HG02642 (cell line): ENCODE results near the gene OR11L1.

Source experiments
- ATAC-seq: cut with Tn5 transposase; IDR thresholded peaks from one replicate; pipeline ENCODE4 v1.9.1; 2021; ENCODE audit warnings: mild to moderate bottlenecking; ENCODE audit not compliant: unreplicated experiment, poor library complexity

OR11L1 gene

GRCh38 chr1:247822060-247822459 lies 19.6 kb downstream of the OR11L1 start:
- ATAC-seq: no peak

- ATAC-seq: no peak
Measured at GRCh38 chr1:247812637-247813036, 29.1 kb downstream of the OR11L1 start.

GRCh38 chr1:247797518-247797917 lies 44.2 kb downstream of the OR11L1 start:
- ATAC-seq: no peak
